CD4-positive, alpha-beta T cell treated with Interleukin-10 for 1 hour (primary cell): ENCODE data around the gene ENKUR.

ENCODE experiments used
- DNase-seq: peaks from one replicate; pipeline ENCODE4 v3.0.0-alpha.2; 2020

The ENKUR gene

GRCh38 chr10:24938525-24938924, 77.4 kb downstream of the ENKUR start:
- no peak for DNase-seq

DNA sequence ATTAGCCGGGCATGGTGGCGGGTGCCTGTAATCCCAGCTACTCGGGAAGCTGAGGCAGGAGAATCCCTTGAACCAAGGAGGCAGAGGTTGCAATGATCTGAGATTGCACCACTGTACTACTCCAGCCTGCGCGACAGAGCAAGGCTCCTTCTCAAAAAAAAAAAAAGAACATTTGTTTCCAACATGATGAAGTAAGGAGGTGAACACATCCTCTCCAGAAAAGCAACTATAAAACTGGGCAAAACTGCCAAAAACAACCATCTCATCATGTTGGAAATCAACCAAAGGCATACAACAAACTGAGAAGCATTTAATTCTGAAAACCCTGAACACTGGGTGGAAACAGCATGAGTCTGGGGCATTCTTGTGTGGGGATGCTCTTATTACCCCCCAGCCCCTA, 77.9 kb downstream of the ENKUR start:
- no peak for DNase-seq

DNA sequence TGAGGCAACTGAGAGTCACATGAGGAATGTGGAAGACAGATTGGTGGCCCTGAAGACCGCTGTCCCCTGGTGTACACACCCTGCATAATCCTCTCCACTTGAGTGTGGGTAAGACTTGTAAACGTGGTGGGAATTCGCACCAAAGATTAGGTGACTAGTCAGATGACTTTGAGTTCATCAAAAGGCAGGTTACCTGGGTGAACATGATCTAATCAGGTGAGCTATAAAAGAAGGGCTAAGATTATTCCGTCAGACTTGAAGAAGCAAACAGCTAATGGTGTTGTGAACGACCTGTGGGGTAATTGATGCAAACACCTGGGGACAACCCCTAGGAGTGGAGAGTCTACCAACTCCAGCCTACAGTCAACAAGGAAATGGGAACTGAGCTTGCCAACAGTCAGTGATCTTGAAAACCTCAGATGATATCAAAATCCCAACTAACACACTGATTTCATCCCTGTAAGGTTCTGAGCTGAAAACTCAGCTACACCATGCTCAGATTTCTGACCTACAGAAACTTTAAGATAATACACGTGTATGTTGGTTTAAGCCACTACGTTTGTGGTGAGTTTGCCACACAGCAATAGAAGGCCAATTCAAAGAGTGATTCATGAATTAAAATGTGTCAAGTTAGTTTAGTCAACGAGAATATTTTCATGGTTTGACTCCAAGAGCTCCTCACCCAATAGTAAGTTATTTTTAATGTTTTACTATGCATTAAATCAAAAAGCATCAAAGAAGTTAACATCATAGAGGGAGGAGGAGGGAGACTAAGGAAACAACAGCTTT, 80.3 kb downstream of the ENKUR start:
- no peak for DNase-seq
